ENCODE measurements around the gene HSD11B1.

The HSD11B1 gene

DNA sequence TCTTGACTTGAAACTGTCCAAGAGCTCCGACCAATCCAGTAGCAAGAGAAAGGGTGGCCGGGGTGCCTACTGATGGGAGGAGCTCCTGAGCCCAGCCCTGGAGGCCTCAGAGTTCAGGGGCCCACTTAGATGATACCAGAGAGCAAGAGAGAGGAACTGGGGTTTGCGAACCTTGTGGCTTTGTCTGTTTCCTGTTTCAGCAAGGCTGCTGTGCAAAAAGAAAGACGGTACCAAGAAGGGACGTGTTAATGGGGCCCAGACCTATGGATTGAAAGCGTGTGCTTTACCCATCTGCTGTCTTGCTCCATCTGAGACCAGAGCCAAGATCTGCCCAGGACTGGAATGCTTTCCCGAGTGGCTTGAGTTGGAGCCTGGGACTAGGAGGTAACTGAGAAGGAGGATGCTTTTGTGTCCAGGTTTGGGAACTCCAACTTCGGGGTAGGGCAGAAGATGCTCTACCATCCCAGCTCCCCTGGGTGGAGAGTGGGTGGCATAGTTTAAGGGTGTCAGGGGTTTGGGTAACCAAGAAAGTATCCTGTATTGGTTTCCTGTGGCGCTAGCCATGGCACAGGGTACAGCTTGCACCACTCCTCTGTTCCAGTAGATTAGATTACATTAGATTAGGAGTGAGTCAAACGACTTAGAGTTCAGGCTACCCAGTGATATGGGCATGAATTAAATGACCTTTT lies 51.4 kb downstream of the HSD11B1 start, which contains the start of gene TRAF3IP3:
TSS of gene TRAF3IP3 (plus strand) at position 128 of the 689 bp plus-strand sequence. CDS start 3,987 bp downstream, outside the sequence.
- peak; percentile 58 to 74 for DNase-seq (ENCODE audit: low read depth in 2 of 2)

DNA sequence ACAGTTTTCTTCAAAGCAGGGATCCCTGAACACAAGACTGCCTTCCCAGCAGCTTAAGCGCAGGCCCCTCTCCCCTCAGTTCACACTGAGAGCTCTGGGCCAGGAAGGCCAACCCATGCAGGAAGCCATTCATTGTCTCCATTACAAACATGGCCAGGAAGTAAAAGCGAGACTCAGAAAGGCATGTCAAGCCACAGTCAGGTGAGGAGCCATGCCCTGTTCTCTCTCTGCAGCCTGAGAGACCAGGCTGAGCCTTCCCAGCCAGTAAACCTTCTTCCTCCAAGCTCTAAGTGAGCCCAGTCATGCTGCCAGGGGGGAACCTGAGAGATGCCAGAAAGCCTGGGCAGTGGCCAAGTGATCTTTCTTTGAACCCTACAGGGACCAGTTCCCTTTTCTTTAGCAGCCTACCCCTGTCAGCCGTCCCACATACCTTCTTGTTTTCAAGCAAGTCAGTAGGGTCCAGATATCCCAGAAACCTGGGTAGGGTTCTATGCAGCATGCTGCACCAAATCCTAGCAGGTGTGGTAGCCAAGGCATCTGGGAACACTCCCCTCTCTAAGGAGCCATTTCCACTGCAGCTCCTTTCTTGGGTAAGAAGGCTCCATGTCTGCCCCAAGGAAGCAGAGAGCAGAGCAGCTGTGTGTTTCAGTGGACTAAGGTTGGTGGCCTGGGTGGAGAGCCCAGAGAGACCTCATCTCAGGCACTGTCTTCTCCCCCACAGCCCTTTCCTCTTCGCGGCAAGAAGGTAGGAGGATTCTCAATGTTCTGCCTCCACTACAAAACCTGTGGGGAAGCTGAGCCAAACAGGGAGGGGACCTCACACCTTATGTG lies 52.2 kb downstream of the HSD11B1 start:
- no peak for DNase-seq (ENCODE audit: low read depth in 2 of 2)

DNA sequence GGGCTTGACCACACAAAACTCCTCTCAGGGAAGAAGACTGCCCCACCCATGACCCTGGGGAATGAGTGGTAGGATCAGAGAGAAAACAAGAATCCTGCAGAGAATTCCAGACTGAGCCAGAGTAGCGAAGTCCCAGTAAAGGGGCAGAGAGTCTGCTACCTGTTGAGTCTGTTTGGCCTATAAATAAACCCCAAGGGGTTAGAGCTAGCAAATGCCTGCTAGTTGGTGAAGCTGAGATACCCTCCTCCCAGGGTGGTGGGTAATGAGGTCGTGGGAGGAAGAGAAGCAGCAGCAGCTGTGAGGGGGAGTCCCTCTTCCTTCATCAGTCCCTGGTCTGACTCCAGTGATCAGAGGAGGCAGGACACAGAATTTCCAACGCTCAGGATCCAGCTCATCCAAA lies 53.8 kb downstream of the HSD11B1 start:
- no peak for DNase-seq (ENCODE audit: low read depth in 2 of 2)

DNA sequence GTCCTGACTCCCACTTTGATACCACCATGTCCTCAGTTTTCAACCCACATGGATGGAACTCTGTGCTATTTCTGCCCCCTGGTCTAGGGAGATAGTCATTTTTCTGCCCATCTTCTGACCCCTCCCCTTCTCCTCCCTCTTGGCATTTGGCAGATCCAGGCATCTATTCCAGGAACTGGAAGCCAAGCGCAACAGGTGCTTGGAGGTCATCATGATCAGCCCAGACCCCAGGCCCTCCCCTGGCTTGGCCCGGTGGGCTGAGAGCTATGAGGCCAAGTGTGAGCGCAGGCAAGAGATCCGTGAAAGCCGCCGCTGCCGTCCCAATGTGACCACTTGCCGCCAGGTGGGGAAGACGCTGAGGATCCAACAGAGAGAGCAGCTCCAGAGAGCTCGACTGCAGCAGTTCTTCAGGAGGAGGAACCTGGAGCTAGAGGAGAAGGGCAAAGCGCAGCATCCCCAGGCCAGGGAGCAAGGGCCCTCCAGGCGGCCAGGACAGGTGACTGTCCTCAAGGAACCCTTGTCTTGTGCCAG lies 55.2 kb downstream of the HSD11B1 start:
- DNase-seq (ENCODE audit: low read depth in 2 of 2), result no peak

DNA sequence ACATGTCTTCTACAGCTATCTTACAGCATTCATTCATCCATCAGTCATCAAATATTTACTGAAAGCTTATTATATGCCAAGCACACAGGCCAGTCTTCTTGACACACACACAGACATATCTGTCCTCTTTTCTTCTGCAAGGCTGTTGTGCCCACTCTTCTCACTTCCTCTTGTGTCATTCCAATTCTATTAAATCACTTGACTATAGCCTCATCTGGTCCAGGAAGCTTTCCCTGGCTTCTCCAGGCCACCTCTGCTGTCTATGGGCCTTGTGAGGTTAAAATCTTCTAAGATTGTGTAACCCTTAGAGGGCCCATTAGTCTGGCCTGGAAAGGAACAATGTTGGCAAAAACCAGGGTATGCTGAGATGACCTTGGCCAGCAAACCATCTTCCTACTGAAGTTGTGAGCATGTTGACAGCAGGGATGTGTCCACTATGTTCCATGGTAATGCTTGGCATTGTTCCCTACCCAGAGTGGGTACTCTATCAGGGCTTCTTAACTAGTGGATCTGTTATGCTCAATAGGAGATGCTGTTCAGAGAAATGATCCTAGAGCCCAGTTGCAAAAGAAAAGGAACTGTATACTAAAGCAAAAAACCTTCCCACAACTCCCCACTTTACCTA lies 56.5 kb downstream of the HSD11B1 start:
- no peak for DNase-seq (ENCODE audit: low read depth in 2 of 2)

DNA sequence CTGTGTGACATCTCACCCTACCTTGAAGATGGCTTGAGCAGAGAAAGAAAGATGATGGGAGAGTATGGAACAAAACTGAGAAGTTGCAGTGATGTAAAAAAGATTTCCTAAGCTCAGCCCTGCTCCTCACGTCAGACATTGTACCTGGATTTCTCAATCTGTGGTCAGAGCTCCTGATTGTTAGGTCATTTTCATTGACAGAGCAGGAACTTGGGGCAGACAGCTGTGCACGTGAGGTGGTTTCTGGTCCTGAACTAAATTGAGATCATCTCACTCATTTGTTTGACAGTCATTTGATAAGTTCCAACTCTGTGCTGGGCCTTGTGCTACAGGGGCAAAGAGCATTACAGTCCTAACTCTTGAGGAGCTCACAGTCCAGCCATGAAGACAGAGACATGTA lies 61.4 kb downstream of the HSD11B1 start:
- DNase-seq (ENCODE audit: low read depth in 2 of 2), result no peak

DNA sequence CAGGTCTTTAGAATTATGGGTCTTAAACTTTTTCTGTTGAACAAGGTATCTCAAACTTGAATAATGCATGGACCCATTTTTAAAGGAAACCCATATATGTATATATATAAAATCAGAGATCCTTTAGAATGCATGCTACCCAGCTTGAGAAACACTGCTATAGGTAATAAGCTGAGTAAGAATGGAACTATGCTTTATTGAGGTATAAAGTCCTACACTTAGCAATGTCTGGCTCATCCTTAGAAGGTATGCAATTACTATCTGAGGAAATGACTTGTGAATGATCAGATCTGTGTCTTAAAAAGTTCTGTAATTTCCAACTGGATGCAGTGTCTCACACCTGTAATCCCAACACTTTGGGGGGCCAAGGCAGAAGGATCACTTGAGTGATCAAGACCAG lies 62.5 kb downstream of the HSD11B1 start:
- no peak for DNase-seq (ENCODE audit: low read depth in 2 of 2)

DNA sequence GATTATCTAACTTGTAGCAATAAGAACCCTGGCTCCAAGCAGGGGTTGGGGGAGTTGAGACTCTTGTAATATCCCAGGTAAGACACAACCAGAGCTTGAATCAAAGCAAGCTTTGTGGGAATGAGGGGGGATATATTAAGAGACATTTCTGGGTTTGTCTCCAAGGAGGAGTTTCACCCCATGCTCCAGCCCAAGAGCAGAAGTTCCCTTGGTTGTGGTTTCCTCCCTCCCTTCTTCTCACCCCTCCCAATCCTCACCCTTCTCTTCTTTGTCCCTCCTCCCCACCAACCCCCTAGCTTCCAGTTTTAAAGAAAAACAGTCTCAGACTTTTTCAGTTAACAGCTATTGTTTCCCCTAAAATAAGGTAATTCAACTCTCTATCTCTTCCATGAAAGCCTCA lies 63.1 kb downstream of the HSD11B1 start:
- no peak for DNase-seq (ENCODE audit: low read depth in 2 of 2)

DNA sequence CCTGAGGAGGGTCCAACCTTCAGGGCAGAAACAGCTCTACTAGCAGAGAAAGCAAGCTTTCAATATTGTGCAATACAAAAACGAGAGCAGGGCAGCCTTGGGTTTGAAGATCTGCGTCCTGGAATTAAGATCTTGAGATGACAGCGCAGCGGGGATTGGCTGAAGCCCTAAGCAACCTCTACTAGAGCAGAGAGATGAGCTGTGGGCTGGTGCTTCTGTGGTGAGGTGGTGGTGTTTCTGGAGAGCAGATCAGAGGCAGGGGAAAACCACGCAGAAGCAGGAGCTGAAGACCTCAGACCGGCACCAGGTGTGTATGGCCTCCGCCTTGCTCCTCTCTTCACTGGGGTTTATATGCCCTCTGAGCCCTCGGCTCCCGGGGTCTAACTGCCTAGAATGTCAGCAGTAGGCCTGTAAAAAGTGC lies 63.7 kb downstream of the HSD11B1 start:
- DNase-seq (ENCODE audit: low read depth in 2 of 2), result peak; percentile 69 to 71

DNA sequence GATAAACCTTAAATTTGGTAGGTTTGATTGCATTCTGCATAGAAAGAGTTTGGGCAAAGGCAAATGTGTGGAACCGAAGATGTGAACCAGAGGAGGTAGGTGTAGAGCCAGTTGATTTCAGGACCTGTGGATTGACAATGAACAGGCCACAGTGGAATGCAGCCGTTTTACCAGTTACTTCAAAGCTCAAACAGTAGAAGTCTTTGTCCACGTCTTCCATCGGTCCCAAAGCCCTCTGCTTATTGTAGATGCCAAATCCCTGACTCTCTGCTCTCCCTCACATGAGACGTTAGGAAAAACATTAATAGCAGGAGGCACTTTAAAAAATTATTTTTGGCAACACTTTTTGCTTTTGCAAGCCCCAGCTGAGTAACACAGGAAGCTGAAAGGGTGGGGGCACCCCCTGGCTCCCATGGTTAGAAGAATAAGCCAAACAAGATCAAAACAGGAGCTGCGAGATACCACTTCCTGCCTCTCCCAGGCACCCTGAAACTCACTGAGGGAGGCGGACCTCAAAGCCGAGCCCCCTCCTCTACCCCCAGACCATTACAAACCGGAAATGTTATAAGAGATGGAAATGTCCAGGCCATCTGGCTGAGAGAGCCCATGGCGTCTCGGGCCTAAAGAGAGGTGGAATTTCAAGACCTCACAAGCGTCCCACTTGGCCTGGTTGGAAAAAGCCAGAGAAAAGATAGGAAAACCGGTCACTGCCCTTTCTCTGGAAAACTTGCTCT lies 64.7 kb downstream of the HSD11B1 start:
- DNase-seq (ENCODE audit: low read depth in 2 of 2), result peak; percentile 60 to 61

DNA sequence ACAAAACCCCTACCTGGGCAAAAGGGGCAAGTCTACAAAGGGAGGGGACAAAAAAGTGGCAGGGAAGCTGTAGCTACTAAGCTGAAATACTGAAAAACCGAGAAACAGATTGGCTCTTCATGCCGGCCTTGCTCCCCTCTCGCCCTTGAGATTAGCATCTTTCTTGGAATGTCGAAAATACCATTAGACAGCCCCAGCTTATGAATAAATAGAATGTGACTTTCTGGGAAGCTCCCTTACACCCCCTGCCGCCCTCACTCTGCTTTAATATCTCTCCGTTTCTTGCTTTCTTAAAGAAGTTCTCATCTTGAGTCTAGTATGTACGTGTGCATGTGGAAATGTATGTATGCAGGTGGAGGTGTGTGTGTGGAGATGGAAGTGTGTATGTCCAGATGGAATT lies 65.3 kb downstream of the HSD11B1 start:
- no peak for DNase-seq (ENCODE audit: low read depth in 2 of 2)

DNA sequence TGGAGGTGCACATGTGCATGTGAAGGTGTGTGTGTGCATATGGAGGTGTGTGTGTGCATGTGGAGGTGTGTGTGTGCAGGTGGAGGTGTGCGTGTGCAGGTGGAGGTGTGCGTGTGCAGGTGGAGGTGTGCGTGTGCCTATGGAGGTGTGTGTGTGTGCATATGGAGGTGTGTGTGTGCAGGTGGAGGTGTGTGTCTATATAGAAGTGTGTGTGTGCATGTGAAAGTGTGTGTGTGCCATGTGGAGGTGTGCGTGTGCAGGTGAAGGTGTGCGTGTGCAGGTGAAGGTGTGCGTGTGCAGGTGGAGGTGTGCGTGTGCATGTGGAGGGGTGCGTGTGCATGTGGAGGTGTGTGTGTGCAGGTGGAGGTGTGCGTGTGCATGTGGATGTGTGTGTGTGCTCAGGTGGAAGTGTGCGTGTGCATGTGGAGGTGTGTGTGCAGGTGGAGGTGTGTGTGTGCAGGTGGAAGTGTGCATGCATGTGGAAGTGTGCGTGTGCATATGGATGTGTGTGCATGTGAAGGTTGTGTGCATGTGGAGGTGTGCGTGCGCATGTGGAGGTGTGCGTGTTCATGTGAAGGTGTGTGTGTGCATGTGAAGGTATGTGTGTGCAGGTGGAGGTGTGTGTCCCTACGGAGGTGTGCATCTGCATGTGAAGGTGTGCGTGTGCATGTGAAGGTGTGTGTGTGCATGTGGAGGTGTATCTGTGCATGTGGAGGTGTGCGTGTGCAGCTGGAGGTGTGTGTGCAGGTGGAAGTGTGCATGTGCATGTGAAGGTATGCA lies 66.2 kb downstream of the HSD11B1 start:
- no peak for DNase-seq (ENCODE audit: low read depth in 2 of 2)

DNA sequence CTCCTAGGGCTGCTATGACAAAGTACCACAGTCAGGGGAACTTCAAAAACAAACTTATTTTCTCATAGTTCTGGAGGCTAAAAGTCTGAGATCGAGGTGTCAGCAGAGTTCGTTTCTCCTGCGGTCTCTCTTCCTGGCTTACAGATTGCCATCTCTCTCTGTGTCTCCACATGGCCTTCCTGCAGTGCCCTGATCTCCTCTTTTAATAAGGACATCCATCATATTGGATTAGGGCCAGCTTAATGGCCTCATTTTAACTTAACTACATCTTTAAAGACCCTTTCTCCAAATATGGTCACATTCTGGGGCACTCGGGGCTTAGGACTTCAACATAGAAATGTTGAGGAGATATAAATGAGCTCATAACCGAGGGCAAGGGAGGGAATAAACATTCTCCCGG lies 67.5 kb downstream of the HSD11B1 start:
- no peak for DNase-seq (ENCODE audit: low read depth in 2 of 2)

DNA sequence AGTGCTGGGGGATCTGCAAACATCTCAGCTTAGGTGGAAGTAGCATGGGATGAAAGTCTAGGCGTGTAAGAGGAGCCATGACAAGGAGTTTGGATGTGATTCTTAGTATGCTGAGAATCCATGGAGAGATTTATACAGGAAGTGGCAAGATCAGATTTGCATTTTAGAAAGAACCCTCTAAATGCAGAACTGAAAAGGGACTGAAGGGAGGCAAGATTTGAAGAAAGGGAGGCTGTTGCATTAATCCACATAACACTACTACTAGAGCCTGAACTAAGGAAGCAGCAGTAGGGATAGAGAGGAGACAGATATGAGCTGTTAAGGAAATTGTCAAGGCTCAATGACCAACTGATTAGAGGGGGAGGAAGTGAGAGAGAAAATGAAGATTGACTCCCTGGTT lies 69.9 kb downstream of the HSD11B1 start:
- DNase-seq (ENCODE audit: low read depth in 2 of 2), result no peak

DNA sequence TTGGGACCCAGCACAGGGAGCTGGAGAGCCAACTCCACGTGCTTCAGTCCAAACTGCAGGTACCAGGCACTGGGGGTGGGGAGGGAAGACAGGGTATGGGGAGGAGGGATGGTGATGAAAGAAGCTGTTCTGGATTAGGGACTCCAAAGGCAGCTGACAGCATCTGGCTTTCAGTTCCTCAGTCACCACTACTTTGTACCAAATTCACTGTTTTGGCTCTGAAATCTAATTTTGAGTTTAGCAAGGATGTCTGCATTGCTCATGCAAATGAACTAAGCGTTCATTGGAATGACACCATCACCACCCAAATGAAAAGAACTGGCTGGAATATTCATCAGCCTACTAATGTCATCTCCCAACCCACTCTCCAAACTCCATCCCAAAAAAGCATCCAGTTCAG lies 71.0 kb downstream of the HSD11B1 start:
- DNase-seq (ENCODE audit: low read depth in 2 of 2), result no peak

DNA sequence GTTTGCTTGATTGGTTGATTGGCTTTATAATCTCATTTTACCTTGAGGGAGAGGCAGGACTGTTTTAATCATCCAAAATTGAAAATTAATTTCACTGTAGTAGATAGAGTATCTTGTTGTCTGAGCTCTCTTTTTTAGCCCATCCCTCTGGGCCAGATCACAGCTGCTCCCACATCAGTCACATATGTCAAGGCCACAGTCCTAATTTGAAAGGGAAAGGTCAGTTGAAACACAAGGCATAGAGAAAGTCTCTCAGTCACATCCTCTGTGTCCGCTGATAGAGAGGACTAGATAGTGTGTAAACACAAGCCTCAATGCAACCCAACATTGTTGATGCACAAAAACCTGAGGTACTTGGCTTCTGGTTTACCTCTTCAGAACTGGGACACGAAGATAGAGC lies 72.9 kb downstream of the HSD11B1 start:
- no peak for DNase-seq (ENCODE audit: low read depth in 2 of 2)

DNA sequence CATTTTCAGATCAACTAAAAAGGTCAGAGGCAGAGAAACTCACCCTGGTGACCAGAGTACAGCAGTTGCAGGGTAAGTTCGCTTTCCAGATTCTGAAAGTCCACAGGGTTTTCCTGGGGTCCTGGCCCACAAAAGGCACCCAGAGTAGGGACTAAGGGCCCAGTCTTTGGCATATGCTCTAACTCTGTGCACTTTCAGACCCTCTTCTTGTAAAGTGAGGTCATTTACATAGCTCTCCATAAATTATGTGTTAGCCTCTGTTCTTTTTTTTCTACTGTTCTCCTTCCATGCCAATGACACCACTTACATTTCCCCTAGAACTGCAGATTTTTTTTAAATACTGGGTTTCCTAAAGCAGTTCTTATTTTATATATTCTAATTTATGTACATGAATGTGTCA lies 73.5 kb downstream of the HSD11B1 start:
- no peak for DNase-seq (ENCODE audit: low read depth in 2 of 2)

DNA sequence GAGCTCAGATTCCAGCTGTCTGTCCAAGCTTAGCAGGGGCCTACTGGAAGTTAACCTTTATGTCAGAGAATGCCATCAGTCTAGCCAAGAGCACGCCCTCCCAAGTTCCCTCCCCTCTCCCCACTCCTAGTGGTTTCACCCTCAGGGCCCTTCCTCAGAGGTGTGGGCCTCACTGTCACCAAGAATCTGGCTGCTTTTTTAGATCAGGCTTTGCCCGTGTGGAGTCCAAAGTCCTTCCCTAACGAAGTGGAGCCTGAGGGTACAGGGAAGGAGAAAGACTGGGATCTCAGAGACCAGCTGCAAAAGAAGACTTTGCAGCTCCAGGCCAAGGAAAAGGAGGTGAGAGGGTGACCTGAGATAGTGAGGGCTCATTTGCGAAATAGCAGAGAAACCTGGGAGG lies 75.6 kb downstream of the HSD11B1 start:
- DNase-seq (ENCODE audit: low read depth in 2 of 2), result no peak

DNA sequence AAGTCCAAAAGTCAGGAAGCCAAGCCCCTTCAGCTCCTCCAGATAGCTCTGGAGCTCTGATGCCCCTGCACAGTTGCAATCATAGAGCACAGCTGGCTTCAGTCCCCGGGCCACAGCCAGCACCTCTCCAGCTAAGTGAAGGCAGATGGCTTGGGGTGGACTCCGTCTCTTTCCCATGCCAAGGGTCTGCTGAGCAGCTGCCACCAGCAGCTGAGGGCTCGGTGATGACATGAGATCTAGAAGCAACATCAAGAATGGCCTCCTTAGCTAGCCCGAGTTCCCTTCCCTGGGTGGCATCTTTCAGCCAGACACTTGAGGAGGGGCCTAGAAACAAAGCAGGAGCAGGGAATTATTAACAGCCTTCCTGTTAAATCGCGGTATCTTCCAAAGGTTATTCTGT lies 78.7 kb downstream of the HSD11B1 start:
- no peak for DNase-seq (ENCODE audit: low read depth in 2 of 2)

Measured in activated CD4-positive, alpha-beta T cell treated with anti-CD3 and anti-CD28 coated beads for 24 hours (primary cell).